NCI-H460 (cell line): ENCODE measurements around the gene TMEM53. TPM values are rescaled to one million over a fixed set of nuclear protein-coding genes. Genes with fewer than 3 reads are reported as not detected.
"Not testable (repeated sequence)": the region's sequence is repeated elsewhere in the genome, so short reads cannot be mapped to it uniquely, and the experiment has no call there.

ENCODE experiments used
- DNase-seq: peaks from one replicate; pipeline ENCODE4 v3.0.0-alpha.2; 2016; ENCODE audit warnings: low read depth; ENCODE audit errors: extremely low read depth
- total RNA-seq: library from RNA; depleted of rRNA; stranded (reverse); fragments of >200 nt; shearing (Covaris generic); gene quantifications from 2 replicates; pipeline ENCODE4 v1.2.3, GENCODE V29; 2014

The TMEM53 gene
- total RNA-seq, 1 experiment from 2014 or later = 4.5 TPM

DNA sequence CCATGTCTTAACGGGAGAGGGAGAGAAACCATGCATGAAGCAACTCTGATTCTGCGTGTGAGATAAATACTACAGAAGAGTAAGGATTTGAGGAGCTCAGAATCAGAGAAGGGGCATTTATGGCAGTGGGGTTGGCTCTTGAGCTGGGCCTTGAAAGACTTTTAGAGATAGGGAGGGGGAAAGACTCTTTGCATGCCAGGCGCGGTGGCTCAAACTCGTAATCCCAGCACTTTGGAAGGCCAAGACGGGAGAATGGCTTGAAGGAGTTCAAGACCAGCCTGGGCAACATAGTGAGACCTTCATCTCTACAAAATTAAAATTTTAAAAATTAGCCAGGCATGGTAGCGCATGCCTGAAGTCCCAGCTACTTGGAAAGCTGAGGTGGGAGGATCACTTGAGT lies 905 bp upstream of the TMEM53 start:
- DNase-seq = no peak

DNA sequence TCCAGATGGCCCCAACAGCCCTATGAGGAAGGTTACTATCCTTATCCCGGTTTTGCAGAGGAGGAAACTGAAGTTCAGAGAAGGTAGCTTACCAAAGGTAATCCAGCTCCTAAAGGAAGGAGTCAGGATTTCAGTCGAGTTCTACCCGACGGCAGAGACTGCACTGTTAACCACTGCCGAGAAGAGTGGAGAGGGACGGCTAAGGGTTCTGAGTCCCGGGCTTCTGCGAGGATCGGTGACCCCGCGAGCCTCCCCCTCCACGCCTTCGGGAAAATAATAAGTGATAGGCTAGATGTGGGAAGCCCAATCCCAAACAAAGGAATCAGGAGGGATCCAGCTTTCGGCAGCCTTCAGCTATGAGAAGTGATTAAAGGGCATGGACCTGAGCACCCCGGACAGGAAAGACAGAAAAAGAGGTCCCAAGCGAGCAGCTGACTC lies 587 bp downstream of the TMEM53 start:
- no peak for DNase-seq

DNA sequence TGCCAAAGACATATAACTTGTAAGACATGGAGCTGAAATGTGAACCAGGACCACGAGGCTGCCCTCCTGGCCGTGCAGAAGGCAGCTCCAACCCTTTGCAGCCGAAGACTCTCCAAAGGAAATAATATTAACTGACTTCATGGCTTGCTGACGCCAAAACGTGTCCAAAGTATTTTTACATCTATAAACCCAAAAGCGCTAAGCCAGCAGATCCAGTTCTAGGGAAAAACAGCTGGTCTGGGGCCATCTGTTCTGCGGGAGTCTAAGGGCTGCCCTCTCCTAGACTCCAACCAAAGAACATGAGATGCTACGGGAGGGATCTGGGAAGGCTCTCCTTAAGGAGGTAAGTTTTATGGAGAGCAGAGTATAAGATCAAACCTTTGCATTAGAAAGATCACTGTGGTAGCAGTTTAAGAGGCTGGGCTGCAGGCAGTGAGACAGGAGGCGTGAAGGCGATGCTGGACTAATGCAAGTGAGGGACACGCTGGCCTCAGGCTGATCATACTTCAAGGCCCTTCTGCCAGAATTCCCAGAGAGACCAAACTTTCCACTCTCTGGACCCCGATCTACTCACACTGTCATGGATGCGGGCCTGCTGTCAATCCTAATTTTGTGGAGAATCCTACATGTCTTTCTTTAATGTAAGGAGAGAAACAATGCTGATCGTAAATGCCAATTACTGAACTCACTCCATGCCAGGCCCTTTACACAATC lies 1.2 kb downstream of the TMEM53 start:
- DNase-seq = no peak

DNA sequence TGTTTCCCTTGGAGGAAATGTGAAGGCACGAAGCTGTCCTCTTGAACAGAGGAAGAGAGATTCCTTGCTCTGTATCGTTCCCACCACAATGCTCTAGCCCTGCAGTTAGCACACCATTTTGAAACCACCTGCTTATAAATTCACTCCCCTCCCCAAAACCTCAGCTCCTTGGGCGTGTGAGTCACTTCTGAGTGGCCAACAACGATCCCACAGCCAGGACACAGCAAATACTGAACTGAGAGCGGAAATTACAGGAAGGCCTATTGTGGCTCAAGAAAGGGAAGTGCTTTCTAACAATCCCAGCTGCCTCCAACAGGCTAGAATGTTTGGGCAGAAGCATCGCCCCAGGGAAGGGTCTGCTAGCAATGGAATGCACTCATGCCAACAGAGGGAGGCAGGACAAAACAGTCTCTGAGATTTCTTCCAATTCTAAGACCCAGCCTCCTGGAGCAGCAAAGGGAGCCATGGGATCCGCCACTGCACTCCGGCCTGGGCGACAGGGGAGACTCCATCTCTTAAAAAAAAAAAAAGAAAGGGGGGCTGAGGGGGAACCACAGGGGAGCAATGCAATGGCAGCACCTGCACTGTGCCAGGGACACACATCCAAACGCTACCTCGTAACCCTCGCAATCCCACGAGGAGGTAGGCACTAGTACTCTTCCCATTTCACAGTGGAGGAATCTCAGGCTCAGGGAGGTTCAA lies 1.9 kb downstream of the TMEM53 start:
- DNase-seq = no peak

DNA sequence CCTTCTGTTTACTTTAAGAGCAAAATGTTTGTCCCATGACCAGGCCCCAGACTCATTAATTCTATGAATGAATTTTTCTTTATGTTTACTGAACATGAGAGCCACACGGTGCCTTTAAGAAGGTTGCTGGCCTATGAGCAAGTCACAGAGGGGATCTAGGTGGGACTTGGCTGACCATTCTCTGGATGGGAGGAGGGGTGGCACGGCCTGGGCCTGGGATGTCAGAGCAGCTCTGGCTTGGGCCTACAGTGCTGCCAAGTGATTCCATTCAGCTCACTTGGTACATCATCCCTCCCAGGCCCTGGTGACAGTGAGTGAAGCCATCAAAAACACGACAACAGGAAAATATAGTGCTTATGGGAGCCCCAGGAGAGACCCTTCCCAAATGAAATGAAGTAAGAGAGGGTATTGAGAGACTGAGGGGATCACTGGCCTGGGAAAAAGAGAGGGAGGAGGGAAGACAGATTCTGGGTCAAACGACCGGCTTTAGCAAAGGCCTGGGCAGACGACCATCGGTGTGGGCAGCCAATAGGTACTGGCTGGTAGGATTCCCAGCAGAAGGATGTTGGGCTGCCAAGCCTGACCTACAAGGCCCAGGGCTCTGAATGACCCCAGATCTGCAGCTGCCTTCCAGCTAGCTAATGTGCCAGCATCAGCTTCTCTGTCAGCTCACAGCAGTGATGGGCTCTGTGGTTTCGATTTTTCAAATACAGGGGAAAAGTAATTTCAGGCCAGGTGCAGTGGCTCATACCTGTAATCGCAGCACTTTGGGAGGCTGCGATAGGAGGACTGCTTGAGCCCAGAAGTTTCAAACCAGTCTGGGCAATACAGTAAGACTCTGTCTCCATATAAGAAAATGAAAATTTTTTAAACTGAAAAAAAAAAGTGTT lies 3.3 kb downstream of the TMEM53 start:
- no peak for DNase-seq

DNA sequence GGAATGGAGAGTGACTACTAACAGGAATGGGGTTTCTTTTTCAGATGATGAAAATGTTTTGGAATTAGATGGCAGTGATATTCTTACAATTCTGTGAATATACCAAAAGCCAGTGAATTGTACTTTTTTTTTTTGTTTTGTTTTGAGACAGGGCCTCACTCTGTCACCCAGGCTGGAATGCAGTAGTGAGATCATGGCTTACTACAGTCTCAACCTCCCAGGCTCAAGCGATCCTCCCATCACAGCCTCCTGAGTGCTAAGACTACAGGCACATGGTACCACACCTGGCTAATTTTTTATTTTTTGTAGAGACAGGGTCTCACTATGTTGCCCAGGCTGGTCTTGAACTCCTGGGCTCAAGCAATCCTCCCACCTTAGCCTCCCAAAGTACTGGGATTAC lies 7.6 kb downstream of the TMEM53 start:
- not testable (repeated sequence) for DNase-seq

DNA sequence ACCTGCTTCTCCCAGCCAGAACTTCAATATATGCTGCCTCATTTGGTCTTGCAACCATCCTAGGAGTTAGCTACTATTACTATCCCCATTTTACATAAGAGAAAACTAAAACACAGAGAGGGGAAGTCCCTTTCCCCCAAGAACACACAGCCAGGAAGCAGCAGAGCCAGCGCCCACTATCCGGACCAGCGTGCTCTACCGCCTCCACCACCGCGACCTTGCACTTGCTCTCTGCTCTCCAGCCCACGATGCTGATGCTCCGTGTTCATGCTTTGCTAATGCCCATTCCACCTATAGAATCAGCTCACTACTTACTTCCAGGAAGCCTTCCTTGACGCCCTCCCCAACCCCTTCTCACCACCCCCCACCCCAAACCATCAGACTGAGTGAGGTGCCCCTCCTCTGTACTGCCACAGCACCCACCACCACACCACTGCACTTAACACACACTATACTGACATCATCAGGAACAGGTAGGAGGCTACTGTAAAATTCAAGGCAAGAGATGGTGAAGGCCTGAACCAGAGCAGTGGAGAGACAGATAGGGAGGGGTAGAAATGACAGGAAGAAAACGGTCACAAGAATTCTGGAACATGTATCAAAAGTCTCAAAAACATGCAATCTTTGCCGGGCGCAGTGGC lies 9.4 kb downstream of the TMEM53 start:
- DNase-seq = no peak

DNA sequence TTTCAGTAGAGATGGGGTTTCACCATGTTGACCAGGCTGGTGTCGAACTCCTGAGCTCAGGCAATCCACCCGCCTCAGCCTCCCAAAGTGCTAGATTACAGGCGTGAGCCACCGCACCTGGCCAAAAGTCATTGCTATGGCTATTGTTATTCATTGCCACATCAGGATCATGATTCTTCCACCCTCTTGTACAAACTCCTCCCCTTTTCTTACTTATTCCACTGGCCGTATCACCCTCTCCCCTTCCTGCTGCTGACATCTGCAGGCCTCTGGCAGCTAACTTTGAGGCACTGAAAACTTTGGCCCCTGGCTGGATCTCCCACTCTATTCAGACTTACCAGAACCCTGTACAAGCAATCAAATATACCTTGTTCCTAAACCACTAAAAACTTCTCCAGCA lies 10.9 kb downstream of the TMEM53 start:
- no peak for DNase-seq

DNA sequence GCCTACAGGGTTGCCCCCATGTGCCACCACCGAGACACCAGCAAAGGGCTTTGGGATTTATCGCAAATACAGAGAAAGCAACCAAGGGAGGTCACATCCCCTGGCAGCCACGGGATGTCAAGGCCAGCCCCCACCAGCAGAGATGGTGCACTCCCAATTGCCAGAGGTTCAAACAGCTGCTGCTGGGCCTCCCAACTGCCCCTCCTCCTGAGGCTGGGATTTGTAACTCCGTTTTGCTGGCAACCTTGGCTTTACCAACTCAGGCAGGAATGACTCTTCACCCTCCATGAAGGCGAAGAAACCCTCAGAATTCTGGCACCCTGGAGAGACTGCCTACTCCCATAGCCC lies 11.6 kb downstream of the TMEM53 start:
- no peak for DNase-seq

DNA sequence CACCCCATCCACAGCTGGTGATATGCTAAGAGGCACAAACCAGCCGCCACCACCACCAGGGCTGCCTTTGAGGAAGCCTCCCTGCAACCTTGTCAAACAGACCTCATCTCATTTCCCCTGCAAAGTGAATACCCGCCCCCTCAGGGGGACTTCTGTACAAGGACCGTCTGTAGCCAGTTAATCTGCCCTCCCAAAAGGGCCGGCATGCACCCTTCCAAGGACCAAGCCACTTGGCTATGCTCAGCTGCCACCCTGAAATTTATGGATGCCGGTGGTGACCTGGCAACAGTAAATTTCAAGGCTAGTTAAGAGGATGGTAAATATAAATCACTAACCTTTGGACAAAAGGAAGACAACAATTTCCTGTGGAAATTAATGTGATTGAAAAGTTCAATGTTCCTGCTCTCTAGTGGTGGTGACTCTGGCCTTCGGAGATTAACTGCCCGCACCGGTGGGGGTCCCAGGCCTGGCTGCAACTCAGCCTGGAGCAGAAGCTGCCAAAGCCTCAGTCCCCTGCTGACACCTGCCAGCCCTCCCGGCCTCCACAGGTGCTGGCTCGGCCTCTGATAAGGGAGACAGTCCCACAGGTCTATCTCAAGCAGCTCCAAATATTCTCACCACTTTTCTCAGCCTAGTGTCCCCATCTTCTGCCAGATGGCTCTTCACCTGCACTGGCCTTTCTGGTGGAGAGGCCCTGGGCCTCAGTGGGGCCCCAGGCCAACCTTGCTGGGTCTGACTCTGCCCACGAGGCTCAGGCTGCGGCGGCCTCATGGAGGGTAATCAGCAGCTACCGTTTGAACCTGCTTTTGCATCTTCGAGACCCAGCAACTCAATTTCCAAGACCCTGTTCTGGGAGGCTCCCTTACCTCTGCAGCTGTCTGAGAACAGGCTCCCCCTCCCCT lies 12.2 kb downstream of the TMEM53 start:
- DNase-seq = no peak

DNA sequence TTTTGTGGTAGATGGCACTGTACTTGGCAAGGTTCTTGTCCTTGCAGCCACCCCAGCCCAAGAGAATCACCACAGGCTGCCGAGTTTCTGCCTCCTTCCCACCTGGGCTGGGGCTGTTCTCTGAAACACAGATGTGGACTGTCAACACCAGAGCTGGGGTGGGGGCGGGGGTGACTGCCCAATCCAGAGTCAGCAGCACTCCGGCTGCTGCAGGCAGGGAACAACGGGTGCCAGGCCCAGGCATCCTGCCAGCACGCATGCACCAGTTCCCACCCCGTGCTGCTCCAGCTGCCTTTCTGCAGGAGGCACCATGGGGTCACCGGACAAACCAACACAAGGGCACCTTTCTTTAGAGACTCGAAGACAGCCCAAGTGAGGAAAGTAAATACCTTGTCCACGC lies 14.1 kb downstream of the TMEM53 start:
- DNase-seq = no peak

DNA sequence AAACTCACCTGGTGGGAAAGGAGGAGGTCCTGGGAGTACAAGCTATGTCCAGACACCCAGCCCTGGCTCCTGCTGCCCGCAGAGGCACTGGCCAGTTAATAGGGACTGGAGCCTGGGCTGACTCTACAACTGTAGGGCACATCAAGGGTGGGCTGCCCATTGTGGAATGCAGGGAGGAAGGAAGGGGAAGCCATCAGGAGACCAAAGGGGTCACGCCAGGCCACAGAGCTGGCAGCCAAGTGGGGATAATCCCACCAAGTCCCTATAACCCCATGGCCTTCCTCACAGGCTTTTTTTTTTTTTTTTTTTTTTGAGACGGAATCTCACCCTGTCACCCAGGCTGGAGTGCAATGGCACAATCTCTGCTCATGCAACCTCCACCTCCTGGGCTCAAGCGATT lies 14.7 kb downstream of the TMEM53 start:
- no peak for DNase-seq

DNA sequence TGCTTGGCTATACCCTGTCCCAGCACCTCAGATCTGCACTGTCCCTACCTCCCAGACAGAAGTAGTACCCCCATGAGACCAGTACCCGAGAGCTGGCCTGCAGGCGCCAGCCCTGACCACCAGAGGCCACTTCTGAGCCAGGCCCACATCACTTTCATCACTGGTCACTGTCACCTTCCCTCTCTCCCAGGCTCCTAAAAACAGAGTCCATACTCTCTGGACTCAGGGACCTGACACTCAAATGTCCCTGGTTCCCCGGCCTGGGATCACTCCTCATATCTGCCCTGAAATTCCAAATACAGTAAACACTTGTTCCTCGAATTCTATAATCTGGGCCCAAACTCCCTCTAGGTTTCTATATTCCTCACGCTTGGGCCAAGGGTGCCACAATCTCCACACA lies 18.7 kb downstream of the TMEM53 start:
- peak; percentile 12 for DNase-seq

DNA sequence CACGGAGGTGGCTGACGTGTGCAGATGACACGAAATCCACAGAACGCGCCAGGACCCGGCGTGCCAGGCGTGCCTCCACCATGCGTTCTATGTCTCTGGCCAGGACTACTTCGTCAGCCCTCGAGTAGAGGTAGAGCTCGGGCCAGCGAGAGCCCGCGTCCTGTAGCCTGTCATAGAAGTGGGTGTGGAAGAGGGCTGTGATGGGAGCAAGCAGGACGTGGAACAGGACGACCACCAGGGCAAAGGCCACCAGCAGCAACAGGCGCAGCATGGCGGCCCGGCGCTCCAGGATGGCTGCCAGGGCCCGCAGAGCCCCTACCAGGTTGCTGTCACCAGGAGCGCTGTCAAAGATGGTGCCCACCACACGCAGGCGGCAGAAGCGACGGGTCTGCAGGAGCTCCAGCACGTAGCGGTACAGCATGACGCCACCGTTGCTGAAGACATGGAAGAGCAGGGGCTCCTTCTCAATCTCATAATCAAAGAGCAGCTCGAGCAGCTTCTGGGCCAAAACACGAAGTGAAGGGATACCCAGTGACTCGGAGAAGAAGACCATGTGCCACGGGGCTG lies 19.6 kb downstream of the TMEM53 start:
- DNase-seq = no peak

DNA sequence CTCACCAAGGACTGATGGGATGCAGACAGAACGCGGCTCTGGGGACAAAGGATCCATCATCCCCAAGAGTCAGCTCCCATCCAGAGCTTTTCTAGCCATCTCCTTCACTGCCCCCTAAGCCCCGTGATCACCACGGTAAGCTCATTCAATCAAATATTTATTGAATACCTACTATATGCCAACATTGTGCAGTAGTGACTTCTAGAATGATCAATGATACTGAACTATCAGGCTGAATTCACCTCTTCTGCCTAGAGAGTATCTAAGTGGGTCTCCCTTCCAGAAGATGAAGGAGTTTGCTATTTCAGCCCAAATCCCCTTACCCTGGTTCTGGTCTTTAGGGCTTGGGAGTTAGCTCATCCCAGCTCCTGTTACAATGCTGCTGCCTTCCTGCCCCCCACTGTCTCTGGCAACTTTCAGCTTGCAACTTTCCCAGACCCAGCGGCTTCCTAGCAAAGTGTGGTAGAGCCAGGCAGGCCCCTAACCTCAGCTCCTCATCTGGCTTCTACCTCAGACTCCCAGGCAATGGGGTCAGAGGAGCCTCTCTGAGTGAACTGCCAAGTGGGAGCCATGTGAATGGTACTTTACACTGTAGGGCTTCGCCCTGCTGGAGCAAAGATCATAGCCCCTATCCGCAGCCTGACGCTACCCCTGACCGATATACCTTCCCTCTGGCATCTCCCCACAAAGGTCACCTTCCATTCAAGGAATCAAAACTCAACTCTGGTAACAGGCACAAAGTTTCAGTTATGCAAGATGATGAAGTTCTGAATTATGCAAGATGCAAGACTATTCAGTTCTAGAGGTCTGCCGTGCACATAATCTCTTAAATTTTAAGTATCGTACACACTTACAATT lies 20.9 kb downstream of the TMEM53 start:
- no peak for DNase-seq

DNA sequence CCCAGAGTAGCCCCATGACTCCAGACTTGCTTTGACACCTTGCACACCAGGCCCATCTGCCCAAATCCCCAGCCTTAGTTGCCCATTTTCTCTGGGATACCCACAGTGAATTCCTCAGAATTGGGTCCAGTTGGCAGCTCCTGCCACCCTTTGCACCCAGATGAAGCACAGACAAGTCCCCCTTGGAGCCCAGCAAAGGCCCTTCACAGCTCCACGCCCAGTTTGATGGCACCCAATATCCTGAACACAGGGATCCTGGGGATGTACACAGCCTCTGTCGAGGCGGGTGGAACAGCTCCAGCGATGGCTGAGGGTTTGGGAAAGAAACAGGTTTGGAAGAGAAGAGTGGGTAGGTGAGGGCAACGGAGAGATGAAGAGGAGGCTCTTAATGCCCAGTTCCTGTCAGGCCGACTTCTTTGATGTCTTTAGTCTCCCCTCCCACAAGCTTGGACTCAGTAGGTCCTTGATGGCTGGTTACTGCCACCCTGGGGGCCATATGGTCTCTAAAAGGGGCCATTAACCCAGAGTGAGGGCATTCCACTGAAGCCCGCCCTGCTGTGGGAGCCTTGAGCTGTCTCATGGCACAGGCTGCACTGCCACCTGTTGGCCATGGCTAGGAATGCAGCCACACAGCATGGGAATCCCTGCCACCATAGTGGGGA lies 21.7 kb downstream of the TMEM53 start:
- peak; percentile 50 for DNase-seq

DNA sequence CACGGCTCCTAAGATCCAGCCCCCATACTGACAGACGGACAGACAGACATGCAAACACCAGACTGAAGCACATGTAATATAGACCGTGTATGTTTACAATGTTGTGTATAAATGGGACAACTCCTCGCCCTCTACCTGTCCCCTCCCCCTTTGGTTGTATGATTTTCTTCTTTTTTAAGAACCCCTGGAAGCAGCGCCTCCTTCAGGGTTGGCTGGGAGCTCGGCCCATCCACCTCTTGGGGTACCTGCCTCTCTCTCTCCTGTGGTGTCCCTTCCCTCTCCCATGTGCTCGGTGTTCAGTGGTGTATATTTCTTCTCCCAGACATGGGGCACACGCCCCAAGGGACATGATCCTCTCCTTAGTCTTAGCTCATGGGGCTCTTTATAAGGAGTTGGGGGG lies 23.2 kb downstream of the TMEM53 start:
- DNase-seq = no peak

DNA sequence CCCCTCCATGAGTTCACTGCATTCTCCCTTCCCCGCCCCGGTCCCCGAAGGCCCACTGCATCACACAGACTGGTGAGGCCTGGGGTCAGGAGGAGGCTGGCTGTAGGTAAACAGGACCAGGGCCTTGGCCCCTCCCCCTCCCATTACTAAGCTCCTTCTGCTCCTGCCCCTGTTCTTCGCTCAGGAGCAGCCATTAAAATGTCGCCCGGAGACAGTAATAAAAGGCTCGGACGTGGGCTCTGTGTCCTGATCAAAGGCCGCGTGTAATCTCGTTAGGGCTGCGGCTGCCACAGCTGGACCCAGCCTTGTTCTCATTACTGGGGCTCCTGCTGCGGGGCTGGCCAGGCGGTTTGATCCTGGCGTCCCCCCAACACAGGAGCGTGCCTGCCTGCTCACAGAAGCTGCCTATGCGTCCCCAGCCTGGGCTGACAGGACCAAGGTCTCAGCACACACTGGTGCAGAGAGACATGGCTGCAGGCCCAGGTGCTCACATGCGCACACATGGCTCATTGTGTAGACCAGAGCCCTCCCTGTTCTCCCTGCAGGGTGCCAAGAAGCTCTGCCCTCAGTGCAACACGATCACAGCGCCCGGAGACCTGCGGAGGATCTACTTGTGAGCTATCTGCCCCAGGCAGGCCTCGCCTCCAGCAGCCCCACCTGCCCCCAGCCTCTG lies 24.0 kb downstream of the TMEM53 start:
- DNase-seq = no peak
